ENCODE measurements around the gene MYO9A. TPM values are rescaled to one million over a fixed set of nuclear protein-coding genes. Genes with fewer than 3 reads are reported as not detected.

Gene MYO9A
- total and polyA plus RNA-seq, 11 donors: 3.2 to 33.9 (median 29.9) TPM

GRCh38 chr15:71920573-71920972 lies 197.4 kb downstream of the MYO9A start:
- no peak for DNase-seq
- Histone ChIP-seq H3K4me3 (no peak overlapping the region), H3K27ac (no peak overlapping the region), H3K9me3 (no peaks in the 10 kb centered on the region), H3K27me3 (no peaks in the 10 kb centered on the region), H3K36me3 (peaks cover 0 to 16% (median 3%) of the 10 kb centered on the region in 9 donors), H3K4me1 (no peaks in the 10 kb centered on the region)
- 96 to 99% (median 97%) methylated on average over 6 of the region's 6 CpGs for WGBS, 4 donors
- TF ChIP-seq POLR2A (IDR thresholded peaks at IDR 0.05): no peak
- no peak for TF ChIP-seq CTCF (IDR thresholded peaks at IDR 0.05)
- no peak for ATAC-seq
- intact Hi-C loops (cut with DNase I): no loop called here

GRCh38 chr15:71916834-71917233 lies 201.1 kb downstream of the MYO9A start:
- Histone ChIP-seq H3K4me3 (no peak overlapping the region), H3K36me3 (peaks cover 0 to 38% (median 14%) of the 10 kb centered on the region in 9 donors), H3K4me1 (no peaks in the 10 kb centered on the region), H3K27ac (no peak overlapping the region), H3K27me3 (no peaks in the 10 kb centered on the region), H3K9me3 (peaks cover 0 to 9% (median 0%) of the 10 kb centered on the region in 12 donors)
- no peak for DNase-seq
- intact Hi-C loops (cut with DNase I): no loop called here
- no peak for TF ChIP-seq CTCF (IDR thresholded peaks at IDR 0.05)
- TF ChIP-seq POLR2A (IDR thresholded peaks at IDR 0.05): no peak
- 82 to 86% (median 84%) methylated on average over 3 of the region's 3 CpGs for WGBS, 4 donors
- ATAC-seq: no peak

GRCh38 chr15:71914092-71914491 lies 203.9 kb downstream of the MYO9A start:
- 96 to 99% (median 98%) methylated on average over 3 of the region's 3 CpGs for WGBS, 4 donors

GRCh38 chr15:71899674-71900073 lies 218.3 kb downstream of the MYO9A start:
- no peak overlapping the region for H3K27ac ChIP-seq
- TF ChIP-seq POLR2A (IDR thresholded peaks at IDR 0.05): no peak
- no peak for TF ChIP-seq CTCF (IDR thresholded peaks at IDR 0.05)
- no peak for DNase-seq
- no peak overlapping the region for H3K4me3 ChIP-seq
- intact Hi-C loops (cut with DNase I): loop anchor here in 2 of 10 donors (10.0 kb wide), 1 partner anchor 255 kb away; no protein-coding TSS in a partner anchor
- H3K27me3 ChIP-seq: no peaks in the 10 kb centered on the region
- no peak for ATAC-seq
- WGBS, 4 donors: 94 to 98% (median 96%) methylated on average over 5 of the region's 5 CpGs
- peaks cover 0 to 84% (median 70%) of the 10 kb centered on the region in 9 donors for H3K36me3 ChIP-seq
- no peaks in the 10 kb centered on the region for H3K9me3 ChIP-seq
- no peaks in the 10 kb centered on the region for H3K4me1 ChIP-seq

More at GRCh38 chr15:71914092-71914491, 203.9 kb downstream of the MYO9A start:
- no peak overlapping the region for H3K4me3 ChIP-seq
- H3K27me3 ChIP-seq: no peaks in the 10 kb centered on the region
- peaks cover 0 to 58% (median 14%) of the 10 kb centered on the region in 9 donors for H3K36me3 ChIP-seq
- H3K27ac ChIP-seq: no peak overlapping the region
- H3K9me3 ChIP-seq: peaks cover 0 to 9% (median 0%) of the 10 kb centered on the region in 12 donors
- TF ChIP-seq POLR2A (IDR thresholded peaks at IDR 0.05): no peak
- TF ChIP-seq CTCF (IDR thresholded peaks at IDR 0.05): no peak
- no peak for ATAC-seq
- no peak for DNase-seq
- intact Hi-C loops (cut with DNase I): no loop called here
- no peaks in the 10 kb centered on the region for H3K4me1 ChIP-seq

Measured in heart left ventricle (tissue), 16 donors.